Measurements from ENCODE around the gene ITGA11.

The ITGA11 gene

DNA sequence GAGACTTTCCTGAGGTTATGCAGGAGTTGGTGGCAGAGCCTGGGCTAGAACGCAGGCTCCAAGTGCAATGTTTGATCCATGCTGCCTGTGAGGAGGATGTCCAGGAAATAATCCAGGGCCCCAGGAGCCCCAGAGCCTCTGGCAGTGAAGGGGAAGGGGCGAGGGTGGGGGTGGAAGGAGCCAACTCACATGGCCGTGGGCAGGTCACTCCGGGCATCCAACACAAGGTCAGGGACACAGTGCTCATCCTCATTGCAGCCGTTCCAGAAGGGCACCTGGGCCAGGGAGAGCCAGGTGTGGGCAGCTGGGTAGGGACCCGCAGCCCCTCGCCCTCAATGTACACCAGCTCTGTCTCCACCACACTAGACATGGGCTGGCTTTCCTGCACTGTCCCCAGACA is 110.7 kb downstream of the ITGA11 start:
- Histone ChIP-seq H3K4me3 (replicated peaks; ENCODE audit: insufficient read depth, low read length) (no peak overlapping the region), H3K27ac (replicated peaks) (no peak overlapping the region), H3K27me3 (ENCODE audit: insufficient read depth, poor library complexity, severe bottlenecking) (no peaks in the 10 kb centered on the region)
- DNase-seq (ENCODE audit: low read depth in 1 of 2, low spot score in 1 of 2): no peak
- TF ChIP-seq SPI1 (IDR thresholded peaks at IDR 0.05; ENCODE audit: borderline replicate concordance, low read depth): no peak
- no peak for TF ChIP-seq POLR2AphosphoS5 (IDR thresholded peaks at IDR 0.05; ENCODE audit: low read depth)
- TF ChIP-seq GABPA (IDR thresholded peaks at IDR 0.05; ENCODE audit: low read depth): no peak
- TF ChIP-seq, protein P1, sequence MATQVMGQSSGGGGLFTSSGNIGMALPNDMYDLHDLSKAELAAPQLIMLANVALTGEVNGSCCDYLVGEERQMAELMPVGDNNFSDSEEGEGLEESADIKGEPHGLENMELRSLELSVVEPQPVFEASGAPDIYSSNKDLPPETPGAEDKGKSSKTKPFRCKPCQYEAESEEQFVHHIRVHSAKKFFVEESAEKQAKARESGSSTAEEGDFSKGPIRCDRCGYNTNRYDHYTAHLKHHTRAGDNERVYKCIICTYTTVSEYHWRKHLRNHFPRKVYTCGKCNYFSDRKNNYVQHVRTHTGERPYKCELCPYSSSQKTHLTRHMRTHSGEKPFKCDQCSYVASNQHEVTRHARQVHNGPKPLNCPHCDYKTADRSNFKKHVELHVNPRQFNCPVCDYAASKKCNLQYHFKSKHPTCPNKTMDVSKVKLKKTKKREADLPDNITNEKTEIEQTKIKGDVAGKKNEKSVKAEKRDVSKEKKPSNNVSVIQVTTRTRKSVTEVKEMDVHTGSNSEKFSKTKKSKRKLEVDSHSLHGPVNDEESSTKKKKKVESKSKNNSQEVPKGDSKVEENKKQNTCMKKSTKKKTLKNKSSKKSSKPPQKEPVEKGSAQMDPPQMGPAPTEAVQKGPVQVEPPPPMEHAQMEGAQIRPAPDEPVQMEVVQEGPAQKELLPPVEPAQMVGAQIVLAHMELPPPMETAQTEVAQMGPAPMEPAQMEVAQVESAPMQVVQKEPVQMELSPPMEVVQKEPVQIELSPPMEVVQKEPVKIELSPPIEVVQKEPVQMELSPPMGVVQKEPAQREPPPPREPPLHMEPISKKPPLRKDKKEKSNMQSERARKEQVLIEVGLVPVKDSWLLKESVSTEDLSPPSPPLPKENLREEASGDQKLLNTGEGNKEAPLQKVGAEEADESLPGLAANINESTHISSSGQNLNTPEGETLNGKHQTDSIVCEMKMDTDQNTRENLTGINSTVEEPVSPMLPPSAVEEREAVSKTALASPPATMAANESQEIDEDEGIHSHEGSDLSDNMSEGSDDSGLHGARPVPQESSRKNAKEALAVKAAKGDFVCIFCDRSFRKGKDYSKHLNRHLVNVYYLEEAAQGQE (IDR thresholded peaks at IDR 0.05; ENCODE audit: insufficient replicate concordance, low read depth): no peak
- TF ChIP-seq, protein P2, sequence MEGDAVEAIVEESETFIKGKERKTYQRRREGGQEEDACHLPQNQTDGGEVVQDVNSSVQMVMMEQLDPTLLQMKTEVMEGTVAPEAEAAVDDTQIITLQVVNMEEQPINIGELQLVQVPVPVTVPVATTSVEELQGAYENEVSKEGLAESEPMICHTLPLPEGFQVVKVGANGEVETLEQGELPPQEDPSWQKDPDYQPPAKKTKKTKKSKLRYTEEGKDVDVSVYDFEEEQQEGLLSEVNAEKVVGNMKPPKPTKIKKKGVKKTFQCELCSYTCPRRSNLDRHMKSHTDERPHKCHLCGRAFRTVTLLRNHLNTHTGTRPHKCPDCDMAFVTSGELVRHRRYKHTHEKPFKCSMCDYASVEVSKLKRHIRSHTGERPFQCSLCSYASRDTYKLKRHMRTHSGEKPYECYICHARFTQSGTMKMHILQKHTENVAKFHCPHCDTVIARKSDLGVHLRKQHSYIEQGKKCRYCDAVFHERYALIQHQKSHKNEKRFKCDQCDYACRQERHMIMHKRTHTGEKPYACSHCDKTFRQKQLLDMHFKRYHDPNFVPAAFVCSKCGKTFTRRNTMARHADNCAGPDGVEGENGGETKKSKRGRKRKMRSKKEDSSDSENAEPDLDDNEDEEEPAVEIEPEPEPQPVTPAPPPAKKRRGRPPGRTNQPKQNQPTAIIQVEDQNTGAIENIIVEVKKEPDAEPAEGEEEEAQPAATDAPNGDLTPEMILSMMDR (IDR thresholded peaks at IDR 0.05; ENCODE audit: insufficient read depth, low read length): no peak

DNA sequence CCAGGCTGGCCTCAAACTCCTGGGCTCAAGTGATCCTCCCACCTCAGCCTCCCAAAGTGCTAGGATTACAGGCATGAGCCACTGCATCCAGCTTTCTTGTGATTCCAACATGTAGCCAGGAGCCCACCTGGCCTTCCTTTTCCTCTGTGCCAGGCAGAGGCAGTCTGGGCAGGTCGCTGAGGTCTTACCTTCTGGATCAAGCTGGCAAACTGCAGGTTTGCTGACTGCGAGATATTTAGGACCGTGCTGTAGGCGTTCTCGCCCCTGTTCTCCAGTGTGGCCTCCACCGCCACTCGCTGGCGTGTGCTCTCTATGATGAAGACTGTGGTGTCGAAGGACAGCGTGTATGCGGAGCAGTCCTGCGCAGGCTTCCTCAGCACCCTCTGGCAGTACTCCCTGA is 112.0 kb downstream of the ITGA11 start:
- no peak overlapping the region for H3K27ac ChIP-seq (replicated peaks)
- TF ChIP-seq GABPA (IDR thresholded peaks at IDR 0.05; ENCODE audit: low read depth): no peak
- TF ChIP-seq, protein P2 (IDR thresholded peaks at IDR 0.05; ENCODE audit: insufficient read depth, low read length): no peak
- TF ChIP-seq, protein P1 (IDR thresholded peaks at IDR 0.05; ENCODE audit: insufficient replicate concordance, low read depth): no peak
- TF ChIP-seq SPI1 (IDR thresholded peaks at IDR 0.05; ENCODE audit: borderline replicate concordance, low read depth): no peak
- TF ChIP-seq POLR2AphosphoS5 (IDR thresholded peaks at IDR 0.05; ENCODE audit: low read depth): no peak
- no peak overlapping the region for H3K4me3 ChIP-seq (replicated peaks; ENCODE audit: insufficient read depth, low read length)
- DNase-seq (ENCODE audit: low read depth in 1 of 2, low spot score in 1 of 2): no peak
- no peaks in the 10 kb centered on the region for H3K27me3 ChIP-seq (ENCODE audit: insufficient read depth, poor library complexity, severe bottlenecking)

DNA sequence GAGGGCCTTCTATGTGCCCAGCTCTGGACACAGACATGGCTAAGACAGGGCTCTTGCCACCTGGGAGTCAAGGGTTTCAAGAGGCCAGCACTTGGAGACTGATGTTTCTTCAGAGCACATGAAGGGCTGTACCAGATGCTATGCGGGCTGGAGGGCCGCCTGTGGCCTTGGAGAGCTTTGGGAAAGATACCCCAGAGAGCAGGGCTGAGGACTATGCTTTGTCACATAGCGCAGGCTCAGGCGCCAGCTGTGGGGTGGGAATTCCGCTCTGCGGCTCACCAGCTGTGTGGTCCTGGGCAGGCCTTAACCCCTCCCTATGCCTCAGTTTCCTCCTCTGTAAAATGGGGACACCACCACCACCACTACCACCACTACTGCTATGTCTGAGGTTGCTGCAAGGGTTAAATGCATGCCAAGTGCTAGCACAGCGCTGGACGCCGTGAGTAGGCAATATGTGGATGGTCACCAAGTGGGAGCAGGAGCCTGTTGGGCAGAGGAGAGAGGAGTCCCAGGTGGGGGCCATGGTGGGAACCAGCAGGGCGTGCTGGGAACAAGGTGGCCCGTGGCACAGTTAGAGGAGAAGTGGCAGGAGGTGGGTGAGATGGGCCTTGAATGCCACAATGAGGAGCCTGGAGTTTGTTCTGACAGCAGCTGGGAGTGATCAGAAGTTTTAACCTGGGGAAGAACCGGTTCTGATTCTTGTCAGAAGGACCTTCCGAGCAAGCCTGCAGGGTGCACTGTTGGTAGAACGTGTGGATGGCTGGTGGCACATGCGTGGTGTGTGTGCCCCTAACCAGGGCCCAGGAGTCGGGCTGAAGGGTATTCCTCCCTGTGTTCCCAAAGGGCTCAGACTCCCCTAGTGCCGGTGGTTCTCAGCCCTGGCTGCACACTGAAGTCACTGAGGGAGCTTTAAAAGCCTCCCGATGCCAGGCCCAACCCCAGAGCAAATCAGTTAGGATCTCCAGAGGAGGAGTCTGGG is 112.7 kb downstream of the ITGA11 start:
- Histone ChIP-seq H3K4me3 (replicated peaks; ENCODE audit: insufficient read depth, low read length) (no peak overlapping the region), H3K27me3 (ENCODE audit: insufficient read depth, poor library complexity, severe bottlenecking) (no peaks in the 10 kb centered on the region), H3K27ac (replicated peaks) (no peak overlapping the region)
- no peak for DNase-seq (ENCODE audit: low read depth in 1 of 2, low spot score in 1 of 2)
- TF ChIP-seq SPI1 (IDR thresholded peaks at IDR 0.05; ENCODE audit: borderline replicate concordance, low read depth) (no peak), POLR2AphosphoS5 (IDR thresholded peaks at IDR 0.05; ENCODE audit: low read depth) (no peak), GABPA (IDR thresholded peaks at IDR 0.05; ENCODE audit: low read depth) (no peak)
- TF ChIP-seq, protein P1 (IDR thresholded peaks at IDR 0.05; ENCODE audit: insufficient replicate concordance, low read depth): no peak
- TF ChIP-seq, protein P2 (IDR thresholded peaks at IDR 0.05; ENCODE audit: insufficient read depth, low read length): no peak

All from HL-60 (cell line).